IMR-90 (cell line): ENCODE data around the gene TGM2. TPM values are rescaled to one million over a fixed set of nuclear protein-coding genes. Genes with fewer than 3 reads are reported as not detected.
A peak's percentile ranks its signal among the peaks of the same experiment; 100 is the strongest.

Experiments used
- ATAC-seq: fragments of 200-7000 bp; cut with Tn5 transposase; 2 replicates; pipeline ENCODE4 v1.9.1; 2020; ENCODE audit warnings: low read depth, mild to moderate bottlenecking, moderate library complexity
- BruUV-seq: library from RNA; stranded (reverse); fragments of 400-500 nt; replicated peaks from 2 replicates; lab custom pipeline; 2021; lab: Mats Ljungman, UMichigan
- CTCF ChIA-PET: fragments of 300-600 bp; formaldehyde crosslinking; extraction: SDS; loops from one replicate; lab custom pipeline; 2021; ENCODE audit warnings: antibody characterized with exemption; lab: Yijun Ruan, JAX
- POLR2A ChIA-PET: fragments of 300-600 bp; sonication (Branson Sonifier 250); formaldehyde crosslinking; loops from one replicate; lab custom pipeline; 2022; ENCODE audit warnings: antibody characterized with exemption; ENCODE audit not compliant: unreplicated experiment; lab: Charles Lee
- DNase-seq: peaks from one replicate; pipeline ENCODE4 v3.0.0; 2013
- H2AFZ ChIP-seq: replicated peaks from 2 replicates; pipeline ENCODE3; 2013; ENCODE audit warnings: low read length, mild to moderate bottlenecking; ENCODE audit not compliant: poor library complexity
- H2AK5ac ChIP-seq: 2 replicates; pipeline ENCODE4 v1.6.1; 2013; ENCODE audit warnings: low read depth, low read length, inconsistent platforms
- H2AK9ac ChIP-seq: replicated peaks from 2 replicates; pipeline ENCODE3; 2013; ENCODE audit warnings: mild to moderate bottlenecking, low read depth, low read length, moderate library complexity; ENCODE audit not compliant: poor library complexity
- H2BK120ac ChIP-seq: 2 replicates; pipeline ENCODE4 v1.6.1; 2013; ENCODE audit warnings: low read depth, low read length, inconsistent platforms
- H2BK15ac ChIP-seq: 3 replicates; pipeline ENCODE4 v1.6.1; 2013; ENCODE audit warnings: low read depth, low read length, inconsistent platforms
- H2BK20ac ChIP-seq: 2 replicates; pipeline ENCODE4 v1.6.1; 2013; ENCODE audit warnings: low read depth, mild to moderate bottlenecking, inconsistent platforms, low read length, moderate library complexity
- H2BK5ac ChIP-seq: 2 replicates; pipeline ENCODE4 v1.6.1; 2013; ENCODE audit warnings: mild to moderate bottlenecking, low read depth, low read length, inconsistent platforms; ENCODE audit not compliant: poor library complexity, severe bottlenecking
- H3K14ac ChIP-seq: replicated peaks from 2 replicates; pipeline ENCODE4 v1.6.1; 2013; ENCODE audit warnings: low read depth, low read length, inconsistent platforms
- H3K18ac ChIP-seq: 2 replicates; pipeline ENCODE4 v1.6.1; 2013; ENCODE audit warnings: low read depth, low read length, control low read depth
- H3K23ac ChIP-seq: 2 replicates; pipeline ENCODE4 v1.6.1; 2013; ENCODE audit warnings: low read depth, low read length, inconsistent platforms
- H3K27ac ChIP-seq: 2 replicates; pipeline ENCODE4 v1.5.1; 2013; ENCODE audit warnings: mild to moderate bottlenecking, control low read depth, low read length; ENCODE audit not compliant: insufficient read depth
- H3K27me3 ChIP-seq: 2 replicates; pipeline ENCODE4 v1.6.1; 2013; ENCODE audit warnings: low read length; ENCODE audit not compliant: control insufficient read depth, insufficient read depth
- H3K36me3 ChIP-seq: 2 replicates; pipeline ENCODE4 v1.6.1; 2013; ENCODE audit warnings: low read length, mixed read lengths; ENCODE audit not compliant: control insufficient read depth, insufficient read depth
- H3K4ac ChIP-seq: 2 replicates; pipeline ENCODE4 v1.6.1; 2013; ENCODE audit warnings: low read depth, low read length, inconsistent platforms
- H3K4me1 ChIP-seq: 2 replicates; pipeline ENCODE4 v1.6.1; 2013; ENCODE audit warnings: low read length, mixed read lengths; ENCODE audit not compliant: control insufficient read depth, insufficient read depth
- H3K4me2 ChIP-seq: 2 replicates; pipeline ENCODE4 v1.6.1; 2013; ENCODE audit warnings: low read depth, mild to moderate bottlenecking, control low read depth, low read length, moderate library complexity
- H3K4me3 ChIP-seq: 2 replicates; pipeline ENCODE4 v1.5.1; 2013; ENCODE audit warnings: low read depth, mild to moderate bottlenecking, control low read depth, low read length, moderate library complexity; ENCODE audit not compliant: insufficient read depth
- H3K56ac ChIP-seq: 2 replicates; pipeline ENCODE4 v1.6.1; 2013; ENCODE audit warnings: low read length, inconsistent platforms; ENCODE audit not compliant: insufficient read depth; ENCODE audit errors: extremely low read depth
- H3K79me1 ChIP-seq, 2 experiments: 2 replicates each; pipeline ENCODE4 v1.6.1; 2013; ENCODE audit warnings: low read length in 2 of 2, inconsistent platforms in 1 of 2, low read depth in 1 of 2
- H3K9ac ChIP-seq: 2 replicates; pipeline ENCODE4 v1.6.1; 2013; ENCODE audit warnings: low read depth, low read length, control low read depth
- H3K9me1 ChIP-seq: 2 replicates; pipeline ENCODE4 v1.6.1; 2013; ENCODE audit warnings: low read length, inconsistent platforms; ENCODE audit not compliant: insufficient read depth
- H3K9me3 ChIP-seq: 2 replicates; pipeline ENCODE4 v1.6.1; 2013; ENCODE audit warnings: low read length; ENCODE audit not compliant: control insufficient read depth, insufficient read depth
- H4K20me1 ChIP-seq: 2 replicates; pipeline ENCODE4 v1.6.1; 2013; ENCODE audit warnings: low read length, inconsistent platforms; ENCODE audit not compliant: insufficient read depth
- H4K5ac ChIP-seq: 2 replicates; pipeline ENCODE4 v1.6.1; 2013; ENCODE audit warnings: mild to moderate bottlenecking, low read depth, low read length, control low read depth
- H4K8ac ChIP-seq, 2 experiments: 2 replicates each; pipeline ENCODE4 v1.6.1; 2013; ENCODE audit warnings: low read depth in 2 of 2, low read length in 2 of 2, control low read depth in 1 of 2, inconsistent platforms in 1 of 2
- H4K91ac ChIP-seq: 2 replicates; pipeline ENCODE4 v1.6.1; 2013; ENCODE audit warnings: low read depth, low read length, inconsistent platforms; ENCODE audit not compliant: insufficient read depth
- FOS ChIP-seq: fragments of 150-350 bp; IDR thresholded peaks from 2 replicates; pipeline ENCODE4 v1.6.1; 2016; ENCODE audit warnings: low read depth, low read length
- POLR2A ChIP-seq: IDR thresholded peaks from 2 replicates; pipeline ENCODE4 v1.6.1; 2012; ENCODE audit warnings: mild to moderate bottlenecking, low read depth, low read length
- WGBS, 2 experiments: methylation state at CpG; one replicate each; pipeline versions ENCODE4 v1.1.5 to v1.1.7; 2013; ENCODE audit warnings: missing lambda C conversion rate in 2 of 2; ENCODE audit not compliant: insufficient read length in 1 of 2; ENCODE audit errors: extremely low coverage in 2 of 2; 5-methylcytosine and 5-hydroxymethylcytosine counted together
- dilution Hi-C: fragments of 300-500 bp; cut with HindIII; formaldehyde crosslinking; loops from one replicate; pipeline ENCODE4 v1.14.3; 2018; ENCODE audit warnings: low sequenced_read_pairs; ENCODE audit not compliant: unreplicated experiment
- in situ Hi-C: fragments of 300-500 bp; cut with MboI; formaldehyde crosslinking; loops from 3 replicates; pipeline ENCODE4 v1.14.3; 2019; ENCODE audit warnings: low sequenced_read_pairs, inconsistent platforms, mixed read lengths
- intact Hi-C: fragments of 100-400 bp; cut with micrococcal nuclease; formaldehyde crosslinking; loops from 2 replicates; pipeline ENCODE4 v1.10.0; 2022
- polyA plus RNA-seq, 3 experiments: library from polyadenylated mRNA; depleted of rRNA; stranded (reverse); fragments of >200 nt; gene quantifications; 2 replicates each; pipeline ENCODE4 v1.2.3, GENCODE V29; 2012; ENCODE audit warnings: low replicate concordance in 1 of 3
- total RNA-seq: library from RNA; depleted of rRNA; stranded (reverse); fragments of >200 nt; gene quantifications from 2 replicates; pipeline ENCODE4 v1.2.3, GENCODE V29; 2012

Gene TGM2
- total and polyA plus RNA-seq, 2 of the 4 experiments (the other 2 are of a cell fraction), result 239 to 268 TPM

- no peak overlapping the region for H3K4me2 ChIP-seq
- 100% methylated on average over 1 of the region's 4 CpGs; no CpG with 5 or more reads in 1 of the 2 experiments for WGBS, 2 experiments
- BruUV-seq, result no TSS peak
- TF ChIP-seq POLR2A (no peak), FOS (peak; percentile 53)
- 0 out of 2 replicates have a peak overlapping the region, but pooled peaks have one; percentile 31 for H4K91ac ChIP-seq
- H3K9ac ChIP-seq, result no peak overlapping the region
- ATAC-seq (peak; percentile 75), DNase-seq (peak; percentile 67)
- H3K9me3 ChIP-seq, result no peaks in the 10 kb centered on the region
- peak overlapping the region; percentile 89 for H2BK15ac ChIP-seq
- no peak overlapping the region for H3K4me3 ChIP-seq
- peak overlapping the region; percentile 9 for H2BK5ac ChIP-seq
- H3K4ac ChIP-seq, result peak overlapping the region; percentile 54; the same call in 1 of the 2 replicates
- H3K18ac ChIP-seq, result peak overlapping the region; percentile 28; the same call in 1 of the 2 replicates
- peak overlapping the region in 1 of 2 experiments; percentile 15; a peak in 2 of 4 replicates for H4K8ac ChIP-seq
- H3K79me1 ChIP-seq, result no peaks in the 10 kb centered on the region
- peak overlapping the region; percentile 93 for H2AK5ac ChIP-seq
- no peaks in the 10 kb centered on the region for H3K27me3 ChIP-seq
- peak overlapping the region; percentile 21 for H3K27ac ChIP-seq
- 0 out of 2 replicates have a peak overlapping the region, but pooled peaks have one; percentile 30 for H4K5ac ChIP-seq
- POLR2A ChIA-PET, result interaction anchor here (0.9 kb wide), 1 partner anchor 10 kb away, joined by 4 read pairs; no protein-coding TSS in a partner anchor
- H3K23ac ChIP-seq, result no peak overlapping the region
- H3K9me1 ChIP-seq, result peaks cover 28% of the 10 kb centered on the region
- peaks cover 16% of the 10 kb centered on the region for H3K4me1 ChIP-seq
- no peaks in the 10 kb centered on the region for H3K36me3 ChIP-seq
- in situ Hi-C loops (no loop called here), dilution Hi-C loops (no loop called here), intact Hi-C loops (no loop called here)
- peak overlapping the region; percentile 72; the same call in 1 of the 2 replicates for H2BK20ac ChIP-seq
- CTCF ChIA-PET, result interaction anchor here (1.5 to 1.8 kb wide), 2 partner anchors 21 to 41 kb away, joined by 4 to 5 read pairs; no protein-coding TSS in a partner anchor
- H2BK120ac ChIP-seq, result peak overlapping the region; percentile 66; the same call in 1 of the 2 replicates
- no peaks in the 10 kb centered on the region for H4K20me1 ChIP-seq
- no peak overlapping the region for H2AK9ac ChIP-seq
- peak overlapping the region; percentile 30 for H3K14ac ChIP-seq
- H3K56ac ChIP-seq, result no peak overlapping the region
- H2AFZ ChIP-seq, result peak overlapping the region; percentile 39
These were observed 50.7 kb downstream of the TGM2 start for GRCh38 chr20:38114353-38114791.
